Daoy (cell line): ENCODE results near the gene STAT5B. TPM values are rescaled to one million over a fixed set of nuclear protein-coding genes. Genes with fewer than 3 reads are reported as not detected.

Experiments
- DNase-seq: peaks from one replicate; pipeline ENCODE4 v3.0.0-alpha.2; 2015; ENCODE audit warnings: low read depth
- total RNA-seq: library from RNA; depleted of rRNA; stranded (reverse); fragments of >200 nt; shearing (Covaris generic); gene quantifications from 2 replicates; pipeline ENCODE4 v1.2.3, GENCODE V29; 2014

Gene STAT5B
- total RNA-seq, 1 experiment from 2014 or later = 27.1 TPM

GRCh38 chr17:42284566-42284965 is 8.4 kb upstream of the STAT5B start:
- no peak for DNase-seq

- no peak for DNase-seq
These were observed 7.8 kb upstream of the STAT5B start for GRCh38 chr17:42284024-42284369.

GRCh38 chr17:42283241-42284023 is 7.2 kb upstream of the STAT5B start:
- no peak for DNase-seq

GRCh38 chr17:42282478-42283080 is 6.4 kb upstream of the STAT5B start:
- DNase-seq = no peak

- DNase-seq = no peak
These were observed 5.4 kb upstream of the STAT5B start for GRCh38 chr17:42281571-42282096.

- DNase-seq = no peak
These were observed 3.8 kb upstream of the STAT5B start for GRCh38 chr17:42279776-42280630.

- no peak for DNase-seq
These were observed 1.1 kb upstream of the STAT5B start for GRCh38 chr17:42277342-42277712.

- peak; percentile 83 for DNase-seq
These were observed 584 bp upstream of the STAT5B start for GRCh38 chr17:42276609-42277341.

- peak; percentile 21 for DNase-seq
These were observed 448 bp downstream of the STAT5B start for GRCh38 chr17:42275527-42276358.

- DNase-seq = no peak
These were observed 1.2 kb downstream of the STAT5B start for GRCh38 chr17:42274812-42275526.

GRCh38 chr17:42274253-42274542 is 2.0 kb downstream of the STAT5B start:
- DNase-seq = no peak

GRCh38 chr17:42273474-42274252 is 2.5 kb downstream of the STAT5B start:
- no peak for DNase-seq

GRCh38 chr17:42272162-42272907 is 3.9 kb downstream of the STAT5B start:
- DNase-seq = no peak

- no peak for DNase-seq
These were observed 4.5 kb downstream of the STAT5B start for GRCh38 chr17:42271779-42272035.

- no peak for DNase-seq
These were observed 5.0 kb downstream of the STAT5B start for GRCh38 chr17:42271006-42271778.

- DNase-seq = no peak
These were observed 5.6 kb downstream of the STAT5B start for GRCh38 chr17:42270596-42270995.

GRCh38 chr17:42270170-42270535 is 6.0 kb downstream of the STAT5B start:
- no peak for DNase-seq

GRCh38 chr17:42268236-42268635 is 8.0 kb downstream of the STAT5B start:
- no peak for DNase-seq
